Measurements from ENCODE around the gene AS3MT.

DNA sequence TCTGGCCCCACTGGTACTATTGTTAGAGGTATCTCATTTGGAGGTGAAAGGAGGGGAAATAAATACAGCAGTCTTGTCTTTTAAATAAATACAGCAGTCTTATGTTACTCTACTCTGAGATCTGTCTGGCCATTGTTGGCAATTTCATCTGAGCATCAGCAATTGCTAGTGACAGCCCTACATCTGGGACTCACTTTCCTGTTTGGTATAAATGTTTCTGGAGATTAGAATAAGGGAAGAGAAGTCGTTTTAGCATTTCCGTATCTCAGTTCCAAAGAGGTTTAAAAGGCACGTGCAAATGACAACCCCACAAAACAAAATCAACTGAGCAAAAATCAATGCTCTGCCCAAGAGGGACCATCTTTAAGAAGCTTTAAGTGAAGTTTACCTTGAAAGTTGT is 30.7 kb downstream of the AS3MT start:
- TF ChIP-seq POLR2A (IDR thresholded peaks at IDR 0.05) = no peak
- TF ChIP-seq, protein P1, sequence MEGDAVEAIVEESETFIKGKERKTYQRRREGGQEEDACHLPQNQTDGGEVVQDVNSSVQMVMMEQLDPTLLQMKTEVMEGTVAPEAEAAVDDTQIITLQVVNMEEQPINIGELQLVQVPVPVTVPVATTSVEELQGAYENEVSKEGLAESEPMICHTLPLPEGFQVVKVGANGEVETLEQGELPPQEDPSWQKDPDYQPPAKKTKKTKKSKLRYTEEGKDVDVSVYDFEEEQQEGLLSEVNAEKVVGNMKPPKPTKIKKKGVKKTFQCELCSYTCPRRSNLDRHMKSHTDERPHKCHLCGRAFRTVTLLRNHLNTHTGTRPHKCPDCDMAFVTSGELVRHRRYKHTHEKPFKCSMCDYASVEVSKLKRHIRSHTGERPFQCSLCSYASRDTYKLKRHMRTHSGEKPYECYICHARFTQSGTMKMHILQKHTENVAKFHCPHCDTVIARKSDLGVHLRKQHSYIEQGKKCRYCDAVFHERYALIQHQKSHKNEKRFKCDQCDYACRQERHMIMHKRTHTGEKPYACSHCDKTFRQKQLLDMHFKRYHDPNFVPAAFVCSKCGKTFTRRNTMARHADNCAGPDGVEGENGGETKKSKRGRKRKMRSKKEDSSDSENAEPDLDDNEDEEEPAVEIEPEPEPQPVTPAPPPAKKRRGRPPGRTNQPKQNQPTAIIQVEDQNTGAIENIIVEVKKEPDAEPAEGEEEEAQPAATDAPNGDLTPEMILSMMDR (IDR thresholded peaks at IDR 0.05) = no peak
- TF ChIP-seq EP300 (IDR thresholded peaks at IDR 0.05) = no peak

Measured in stomach (tissue), 4 donors.